HCT116 (cell line): ENCODE measurements around the gene SUPT3H. TPM values are rescaled to one million over a fixed set of nuclear protein-coding genes. Genes with fewer than 3 reads are reported as not detected.

Experiments used
- ATAC-seq: fragments of 200-7000 bp; cut with Tn5 transposase; 2 replicates; pipeline ENCODE4 v1.9.1; 2020; ENCODE audit warnings: mild to moderate bottlenecking, moderate library complexity
- BruUV-seq: library from RNA; stranded (reverse); fragments of 400-500 nt; replicated peaks from 2 replicates; lab custom pipeline; 2021; lab: Mats Ljungman, UMichigan
- CTCF ChIA-PET: fragments of 300-600 bp; sonication (Branson Sonifier 250); formaldehyde crosslinking; loops from one replicate; lab custom pipeline; 2021; ENCODE audit warnings: antibody characterized with exemption; lab: Charles Lee
- POLR2A ChIA-PET: fragments of 300-600, 350-600 bp; sonication (Branson Sonifier 250); formaldehyde crosslinking; loops from one replicate; lab custom pipeline; 2021; ENCODE audit warnings: antibody characterized with exemption; lab: Charles Lee
- RAD21 ChIA-PET, 2 experiments: fragments of 300-600 bp; sonication (Branson Sonifier 250); formaldehyde crosslinking; loops; one replicate each; lab custom pipeline; 2023; ENCODE audit warnings: low total read pairs in 2 of 2; ENCODE audit not compliant: uncharacterized antibody in 2 of 2, unreplicated experiment in 2 of 2, low non-redundant PET in 1 of 2; lab: Charles Lee
- DNase-seq: peaks from one replicate; pipeline ENCODE4 v3.0.0-alpha.2; 2010; ENCODE audit warnings: low read depth, low spot score
- H2AFZ ChIP-seq: fragments of 200-600 bp; shearing (Covaris generic), sonication (generic); 2 replicates; pipeline ENCODE4 v1.6.1; 2017; ENCODE audit warnings: low read depth, mixed run types, mixed read lengths, antibody characterized with exemption, low read length; ENCODE audit not compliant: poor library complexity, severe bottlenecking
- H3K27ac ChIP-seq: 2 replicates; pipeline ENCODE4 v1.5.1; 2012; ENCODE audit warnings: low read depth, low read length
- H3K27me3 ChIP-seq: fragments of 200-600 bp; sonication (generic); 2 replicates; pipeline ENCODE4 v1.6.1; 2016; ENCODE audit warnings: mixed run types, low read length, mixed read lengths; ENCODE audit not compliant: insufficient read depth
- H3K36me3 ChIP-seq, 2 experiments: fragments of 200-500 bp in 1 of 2; fragments of 200-600 bp in 1 of 2; sonication (Bioruptor generic) in 1 of 2; sonication (generic) in 1 of 2; 2 replicates each; pipeline versions ENCODE4 v1.5.1 to v1.6.1; 2014 to 2016; ENCODE audit warnings: low read length in 2 of 2, inconsistent platforms in 1 of 2, mixed read lengths in 1 of 2, mixed run types in 1 of 2; ENCODE audit not compliant: insufficient read depth in 2 of 2, control insufficient read depth in 1 of 2
- H3K4me1 ChIP-seq, 2 experiments: fragments of 200-600 bp in 1 of 2; sonication (generic) in 1 of 2; 2 replicates each; pipeline versions ENCODE4 v1.5.1 to v1.6.1; 2012 to 2017; ENCODE audit warnings: low read length in 2 of 2, inconsistent platforms in 1 of 2, mild to moderate bottlenecking in 1 of 2, mixed read lengths in 1 of 2, mixed run types in 1 of 2, moderate library complexity in 1 of 2; ENCODE audit not compliant: insufficient read depth in 2 of 2, control insufficient read depth in 1 of 2
- H3K4me2 ChIP-seq: fragments of 200-600 bp; sonication (generic); 2 replicates; pipeline ENCODE4 v1.6.1; 2017; ENCODE audit warnings: mixed run types, low read length, mixed read lengths
- H3K4me3 ChIP-seq, 2 experiments: fragments of 200-600 bp in 1 of 2; sonication (generic) in 1 of 2; replicated peaks in 1 of 2; 2 replicates each; pipeline ENCODE4 v1.5.1; 2011 to 2016; ENCODE audit warnings: low read length in 2 of 2, control low read depth in 1 of 2, low read depth in 1 of 2, mild to moderate bottlenecking in 1 of 2, mixed read lengths in 1 of 2, mixed run types in 1 of 2
- H3K79me2 ChIP-seq: fragments of 200-600 bp; sonication (generic); 2 replicates; pipeline ENCODE4 v1.6.1; 2017; ENCODE audit warnings: mild to moderate bottlenecking, mixed run types, low read length, moderate library complexity, mixed read lengths; ENCODE audit not compliant: insufficient read depth
- H3K9ac ChIP-seq: fragments of 200-600 bp; sonication (generic); 2 replicates; pipeline ENCODE4 v1.6.1; 2016; ENCODE audit warnings: low read length, mixed read lengths
- H3K9me2 ChIP-seq: fragments of 200-600 bp; sonication (generic), shearing (Covaris generic); 2 replicates; pipeline ENCODE4 v1.6.1; 2017; ENCODE audit warnings: mixed run types, mild to moderate bottlenecking, moderate library complexity; ENCODE audit not compliant: insufficient read depth
- H3K9me3 ChIP-seq, 2 experiments: fragments of 200-500 bp in 1 of 2; fragments of 200-600 bp in 1 of 2; sonication (Bioruptor generic) in 1 of 2; sonication (generic) in 1 of 2; 2 replicates each; pipeline ENCODE4 v1.6.1; 2014 to 2017; ENCODE audit warnings: low read length in 2 of 2, mixed read lengths in 2 of 2, inconsistent platforms in 1 of 2, low read depth in 1 of 2, mild to moderate bottlenecking in 1 of 2, mixed run types in 1 of 2, moderate library complexity in 1 of 2; ENCODE audit not compliant: control insufficient read depth in 1 of 2, insufficient read depth in 1 of 2
- H4K20me1 ChIP-seq: fragments of 200-600 bp; sonication (generic), shearing (Covaris generic); 2 replicates; pipeline ENCODE4 v1.6.1; 2017; ENCODE audit warnings: mixed run types, mild to moderate bottlenecking, moderate library complexity; ENCODE audit not compliant: insufficient read depth
- CBX3 ChIP-seq: IDR thresholded peaks from 2 replicates; pipeline ENCODE4 v1.6.1; 2012; ENCODE audit warnings: low read depth
- EGR1 ChIP-seq: IDR thresholded peaks from 2 replicates; pipeline ENCODE4 v1.6.1; 2012; ENCODE audit warnings: low read depth
- ELF1 ChIP-seq: IDR thresholded peaks from 2 replicates; pipeline ENCODE4 v1.6.1; 2012; ENCODE audit warnings: low read depth, borderline replicate concordance
- JUND ChIP-seq: IDR thresholded peaks from 2 replicates; pipeline ENCODE4 v1.6.1; 2012
- MAX ChIP-seq: IDR thresholded peaks from 2 replicates; pipeline ENCODE4 v1.6.1; 2012
- POLR2A ChIP-seq: IDR thresholded peaks from 2 replicates; pipeline ENCODE4 v1.7.0; 2011; ENCODE audit warnings: borderline replicate concordance; ENCODE audit not compliant: insufficient read depth, insufficient read length; ENCODE audit errors: extremely low read depth
- RAD21 ChIP-seq: IDR thresholded peaks from 2 replicates; pipeline ENCODE4 v1.6.1; 2012; ENCODE audit warnings: low read depth, mild to moderate bottlenecking
- SIN3A ChIP-seq: IDR thresholded peaks from 2 replicates; pipeline ENCODE4 v1.6.1; 2012; ENCODE audit warnings: low read depth
- SRF ChIP-seq: IDR thresholded peaks from 2 replicates; pipeline ENCODE4 v1.6.1; 2012; ENCODE audit warnings: low read depth
- TCF7L2 ChIP-seq: IDR thresholded peaks from 2 replicates; pipeline ENCODE4 v1.7.0; 2011; ENCODE audit warnings: borderline replicate concordance, inconsistent platforms; ENCODE audit not compliant: insufficient read depth, insufficient read length; ENCODE audit errors: extremely low read depth
- YY1 ChIP-seq: IDR thresholded peaks from 2 replicates; pipeline ENCODE4 v1.6.1; 2011; ENCODE audit warnings: low read length, low read depth, moderate library complexity, mild to moderate bottlenecking; ENCODE audit not compliant: insufficient replicate concordance; ENCODE audit errors: extremely low read depth
- ZFX ChIP-seq: fragments of 450-650 bp; IDR thresholded peaks from 2 replicates; pipeline ENCODE4 v1.6.1; 2017
- intact Hi-C: fragments of 100-400 bp; cut with micrococcal nuclease; formaldehyde crosslinking; loops from 2 replicates; pipeline ENCODE4 v1.10.0; 2022
- total RNA-seq: library from RNA; stranded (reverse); gene quantifications from one replicate; pipeline ENCODE4 v1.2.1, GENCODE V29; 2021; ENCODE audit not compliant: unreplicated experiment
- TF ChIP-seq, protein P1 (sequence below): IDR thresholded peaks from 2 replicates; pipeline ENCODE4 v1.6.1; 2011; ENCODE audit warnings: mild to moderate bottlenecking, low read length, moderate library complexity; ENCODE audit not compliant: insufficient replicate concordance; ENCODE audit errors: extremely low read depth
- TF ChIP-seq, protein P2 (sequence below): IDR thresholded peaks from 2 replicates; pipeline ENCODE4 v1.6.1; 2012; ENCODE audit warnings: low read depth
- TF ChIP-seq, protein P3 (sequence below): IDR thresholded peaks from 2 replicates; pipeline ENCODE4 v1.6.1; 2012

Gene SUPT3H
- total RNA-seq, 1 experiment from 2014 or later: 7.4 TPM

GRCh38 chr6:45132059-45132458 lies 245.7 kb downstream of the SUPT3H start:
- intact Hi-C loops: no loop called here
- BruUV-seq: no TSS peak
- no peak overlapping the region for H3K4me3 ChIP-seq
- no peaks in the 10 kb centered on the region for H3K79me2 ChIP-seq
- no peaks in the 10 kb centered on the region for H3K27me3 ChIP-seq
- H2AFZ ChIP-seq: no peak overlapping the region
- RAD21 ChIA-PET: no interaction called here
- H3K36me3 ChIP-seq: no peaks in the 10 kb centered on the region
- CTCF ChIA-PET: no interaction called here
- H3K9ac ChIP-seq: no peak overlapping the region
- no peaks in the 10 kb centered on the region for H3K9me2 ChIP-seq
- H3K4me2 ChIP-seq: no peak overlapping the region
- DNase-seq (no peak), ATAC-seq (no peak)
- TF ChIP-seq SRF: no peak
- TF ChIP-seq CBX3: no peak
- TF ChIP-seq, protein P1, sequence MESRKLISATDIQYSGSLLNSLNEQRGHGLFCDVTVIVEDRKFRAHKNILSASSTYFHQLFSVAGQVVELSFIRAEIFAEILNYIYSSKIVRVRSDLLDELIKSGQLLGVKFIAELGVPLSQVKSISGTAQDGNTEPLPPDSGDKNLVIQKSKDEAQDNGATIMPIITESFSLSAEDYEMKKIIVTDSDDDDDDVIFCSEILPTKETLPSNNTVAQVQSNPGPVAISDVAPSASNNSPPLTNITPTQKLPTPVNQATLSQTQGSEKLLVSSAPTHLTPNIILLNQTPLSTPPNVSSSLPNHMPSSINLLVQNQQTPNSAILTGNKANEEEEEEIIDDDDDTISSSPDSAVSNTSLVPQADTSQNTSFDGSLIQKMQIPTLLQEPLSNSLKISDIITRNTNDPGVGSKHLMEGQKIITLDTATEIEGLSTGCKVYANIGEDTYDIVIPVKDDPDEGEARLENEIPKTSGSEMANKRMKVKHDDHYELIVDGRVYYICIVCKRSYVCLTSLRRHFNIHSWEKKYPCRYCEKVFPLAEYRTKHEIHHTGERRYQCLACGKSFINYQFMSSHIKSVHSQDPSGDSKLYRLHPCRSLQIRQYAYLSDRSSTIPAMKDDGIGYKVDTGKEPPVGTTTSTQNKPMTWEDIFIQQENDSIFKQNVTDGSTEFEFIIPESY: no peak
- TF ChIP-seq, protein P2, sequence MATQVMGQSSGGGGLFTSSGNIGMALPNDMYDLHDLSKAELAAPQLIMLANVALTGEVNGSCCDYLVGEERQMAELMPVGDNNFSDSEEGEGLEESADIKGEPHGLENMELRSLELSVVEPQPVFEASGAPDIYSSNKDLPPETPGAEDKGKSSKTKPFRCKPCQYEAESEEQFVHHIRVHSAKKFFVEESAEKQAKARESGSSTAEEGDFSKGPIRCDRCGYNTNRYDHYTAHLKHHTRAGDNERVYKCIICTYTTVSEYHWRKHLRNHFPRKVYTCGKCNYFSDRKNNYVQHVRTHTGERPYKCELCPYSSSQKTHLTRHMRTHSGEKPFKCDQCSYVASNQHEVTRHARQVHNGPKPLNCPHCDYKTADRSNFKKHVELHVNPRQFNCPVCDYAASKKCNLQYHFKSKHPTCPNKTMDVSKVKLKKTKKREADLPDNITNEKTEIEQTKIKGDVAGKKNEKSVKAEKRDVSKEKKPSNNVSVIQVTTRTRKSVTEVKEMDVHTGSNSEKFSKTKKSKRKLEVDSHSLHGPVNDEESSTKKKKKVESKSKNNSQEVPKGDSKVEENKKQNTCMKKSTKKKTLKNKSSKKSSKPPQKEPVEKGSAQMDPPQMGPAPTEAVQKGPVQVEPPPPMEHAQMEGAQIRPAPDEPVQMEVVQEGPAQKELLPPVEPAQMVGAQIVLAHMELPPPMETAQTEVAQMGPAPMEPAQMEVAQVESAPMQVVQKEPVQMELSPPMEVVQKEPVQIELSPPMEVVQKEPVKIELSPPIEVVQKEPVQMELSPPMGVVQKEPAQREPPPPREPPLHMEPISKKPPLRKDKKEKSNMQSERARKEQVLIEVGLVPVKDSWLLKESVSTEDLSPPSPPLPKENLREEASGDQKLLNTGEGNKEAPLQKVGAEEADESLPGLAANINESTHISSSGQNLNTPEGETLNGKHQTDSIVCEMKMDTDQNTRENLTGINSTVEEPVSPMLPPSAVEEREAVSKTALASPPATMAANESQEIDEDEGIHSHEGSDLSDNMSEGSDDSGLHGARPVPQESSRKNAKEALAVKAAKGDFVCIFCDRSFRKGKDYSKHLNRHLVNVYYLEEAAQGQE: no peak
- TF ChIP-seq JUND: no peak
- no peak for TF ChIP-seq ZFX
- no peak for TF ChIP-seq SIN3A
- TF ChIP-seq, protein P3, sequence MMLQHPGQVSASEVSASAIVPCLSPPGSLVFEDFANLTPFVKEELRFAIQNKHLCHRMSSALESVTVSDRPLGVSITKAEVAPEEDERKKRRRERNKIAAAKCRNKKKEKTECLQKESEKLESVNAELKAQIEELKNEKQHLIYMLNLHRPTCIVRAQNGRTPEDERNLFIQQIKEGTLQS: no peak
- TF ChIP-seq YY1: no peak
- no peak for TF ChIP-seq EGR1
- TF ChIP-seq TCF7L2: no peak
- no peak for TF ChIP-seq RAD21
- no peak for TF ChIP-seq ELF1
- no peak for TF ChIP-seq POLR2A
- TF ChIP-seq MAX: no peak
- H3K27ac ChIP-seq: no peak overlapping the region
- H3K4me1 ChIP-seq: peaks cover 0 to 2% of the 10 kb centered on the region in 2 experiments; a peak in 1 of 4 replicates
- H4K20me1 ChIP-seq: no peaks in the 10 kb centered on the region
- POLR2A ChIA-PET: no interaction called here
- H3K9me3 ChIP-seq: no peaks in the 10 kb centered on the region
